Medulla oblongata (tissue), 1 donor: ENCODE results near the gene SEC61A2.

Experiments used
- DNase-seq: peaks from one replicate; pipeline ENCODE4 v3.0.0-alpha.2; 2015; ENCODE audit errors: extremely low spot score

Gene SEC61A2

DNA sequence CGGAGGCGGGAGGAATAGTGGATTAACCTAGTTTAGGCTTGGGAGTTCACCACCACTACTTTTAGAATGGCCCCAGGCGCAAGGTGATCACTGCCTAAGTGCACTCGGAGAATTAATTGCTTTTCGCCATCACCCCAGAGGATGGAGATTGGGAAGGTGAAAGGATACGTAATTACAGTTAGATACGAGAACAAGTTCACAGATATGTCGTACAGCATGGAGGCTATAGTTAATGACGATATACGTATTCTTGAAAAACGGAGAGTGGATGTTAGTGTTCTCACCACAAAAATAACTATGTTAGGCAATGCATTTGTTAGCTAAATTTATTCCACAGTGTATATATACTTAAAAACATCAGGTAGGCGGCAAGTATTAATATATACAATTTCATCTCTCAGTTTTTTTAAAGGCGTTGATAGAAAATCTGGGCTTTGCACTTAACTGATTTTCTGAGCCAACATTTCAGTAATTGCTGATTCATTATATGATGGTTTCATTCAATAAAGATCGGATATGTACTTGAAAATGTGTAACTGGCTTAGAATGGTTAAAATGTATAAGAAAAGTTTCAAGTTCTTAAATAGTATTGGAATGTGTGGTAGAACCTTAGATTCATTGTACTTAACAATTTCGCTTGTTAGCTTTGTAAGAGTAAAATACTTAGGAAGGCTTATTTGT lies 67.2 kb downstream of the SEC61A2 start:
- no peak for DNase-seq

DNA sequence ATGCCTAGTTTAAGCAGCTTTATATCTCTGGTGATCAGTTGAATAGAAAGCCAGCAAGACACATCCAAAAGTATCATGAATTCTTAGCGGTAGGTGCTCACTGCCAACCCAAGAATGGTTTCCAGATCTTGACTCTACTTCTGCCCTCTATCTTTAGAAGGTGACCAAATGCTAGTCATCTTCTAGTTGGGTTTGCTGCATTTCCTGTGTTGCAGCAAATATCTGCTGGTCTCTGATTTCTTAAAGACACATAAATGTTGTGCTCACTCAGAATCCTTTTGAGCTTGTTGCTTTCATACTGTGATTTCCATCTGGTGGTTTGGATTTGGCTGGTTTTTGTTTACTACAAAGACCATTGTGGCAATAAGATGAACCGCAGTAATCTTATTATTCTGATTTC lies 68.7 kb downstream of the SEC61A2 start:
- DNase-seq: no peak

DNA sequence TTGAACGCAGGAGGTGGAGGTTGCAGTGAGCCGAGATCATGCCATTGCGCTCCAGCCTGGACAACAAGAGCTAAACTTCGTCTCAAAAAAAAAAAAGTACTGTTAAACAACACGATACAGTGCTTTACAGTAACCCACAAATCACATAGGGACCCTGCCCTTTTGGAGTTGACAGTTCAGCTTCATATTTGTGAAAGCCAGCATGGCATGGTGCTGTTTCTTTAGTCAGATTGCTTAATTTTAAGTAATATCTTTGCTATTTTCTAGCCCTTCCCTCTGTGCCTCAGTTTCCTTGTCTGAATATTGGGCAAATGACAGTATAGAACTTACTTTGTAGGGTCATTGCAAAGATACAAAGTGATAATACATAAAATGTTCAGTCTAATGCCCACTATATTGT lies 71.4 kb downstream of the SEC61A2 start:
- no peak for DNase-seq

DNA sequence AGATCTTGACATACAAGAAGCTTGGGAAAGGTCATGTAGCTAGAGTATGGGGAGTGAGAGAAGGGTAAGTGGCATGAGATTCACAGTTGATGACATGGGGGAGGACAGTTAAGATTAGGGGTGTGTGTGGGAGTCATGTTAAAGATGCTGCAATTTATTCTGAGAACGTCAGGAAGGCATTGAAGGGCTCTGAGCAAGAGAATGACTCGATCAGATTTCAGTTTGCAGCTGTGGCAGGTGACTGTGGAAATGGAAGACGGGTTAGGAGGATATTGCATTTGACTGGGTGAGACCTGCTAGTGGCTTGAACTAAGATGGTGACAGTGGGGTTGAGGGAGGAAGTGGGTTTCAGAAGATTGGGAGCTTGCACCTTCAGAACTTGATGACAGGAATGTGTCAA lies 72.1 kb downstream of the SEC61A2 start:
- DNase-seq: no peak

DNA sequence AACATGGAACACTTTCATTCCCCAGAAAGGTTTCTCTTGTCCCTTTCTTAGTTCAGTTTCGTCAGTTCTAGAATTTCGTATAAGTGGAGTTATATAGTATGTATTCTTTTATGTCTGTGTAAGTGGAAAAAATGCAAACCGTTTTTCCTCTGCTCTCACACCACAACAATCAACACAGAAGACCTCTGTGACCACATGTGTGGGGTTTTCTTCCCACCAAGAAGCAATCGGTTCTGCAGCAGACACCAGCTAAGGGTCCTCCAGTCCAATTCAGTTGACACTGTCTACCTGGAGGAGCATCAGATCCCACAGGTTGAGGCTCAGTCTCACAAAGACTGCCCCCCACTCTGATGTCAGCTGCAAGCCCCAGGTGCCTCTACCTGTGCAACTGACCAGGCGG lies 72.7 kb downstream of the SEC61A2 start:
- no peak for DNase-seq

DNA sequence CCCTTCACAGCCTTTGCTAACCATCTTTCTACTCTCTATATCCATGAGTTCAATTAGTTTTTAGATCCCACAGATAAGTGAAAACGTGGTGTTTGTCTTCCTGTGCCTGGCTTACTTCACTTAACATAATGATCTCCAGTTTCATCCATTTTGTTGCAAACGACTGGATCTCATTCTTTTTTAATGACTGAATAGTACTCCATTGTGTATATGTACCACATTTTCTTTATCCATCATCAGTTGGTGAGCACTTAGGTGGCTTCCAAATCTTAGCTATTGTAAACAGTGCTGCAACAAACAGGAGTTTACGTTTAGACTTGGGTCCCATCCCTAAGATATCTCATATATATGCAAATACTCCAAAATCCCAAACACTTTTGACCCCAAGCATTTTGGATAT lies 75.6 kb downstream of the SEC61A2 start:
- no peak for DNase-seq

DNA sequence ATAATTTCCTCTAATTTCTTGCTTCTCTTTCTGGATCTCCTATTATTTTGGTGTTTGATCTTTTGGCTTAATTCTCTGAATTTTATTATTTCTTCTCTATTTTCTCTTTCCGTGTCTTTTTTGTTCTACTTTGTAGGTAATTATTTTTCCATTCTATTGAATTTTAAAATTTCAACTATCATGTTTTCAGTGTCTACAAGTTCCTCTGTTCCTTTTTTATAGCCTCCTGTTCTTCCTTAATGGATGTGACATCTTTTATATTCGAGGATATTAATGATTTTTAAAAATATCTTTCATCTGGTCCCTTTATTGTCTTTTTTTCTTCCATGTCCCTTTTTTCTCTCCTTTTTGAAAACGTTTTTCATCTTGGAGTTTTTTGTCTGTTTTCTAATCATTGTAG lies 77.6 kb downstream of the SEC61A2 start:
- DNase-seq: no peak

DNA sequence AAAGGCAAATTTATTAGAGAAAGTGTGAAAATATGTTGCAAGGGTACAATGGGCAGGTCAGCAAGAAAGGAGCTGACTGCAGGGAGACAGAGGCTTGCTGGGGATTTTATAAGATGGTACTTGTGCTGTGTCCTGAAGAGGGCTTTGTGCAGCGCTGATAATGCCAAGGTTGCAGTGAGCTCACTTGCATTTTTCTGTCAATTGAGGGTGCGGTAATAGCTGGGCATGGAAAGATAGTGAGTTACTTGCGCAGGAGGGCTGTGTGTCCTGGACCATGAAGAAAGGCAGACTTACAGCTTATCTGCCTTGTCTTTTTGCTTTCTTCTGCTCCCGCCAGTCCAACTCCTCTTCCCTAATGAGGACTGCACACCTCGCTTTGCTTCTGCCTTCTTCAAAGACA lies 79.0 kb downstream of the SEC61A2 start:
- DNase-seq: no peak

DNA sequence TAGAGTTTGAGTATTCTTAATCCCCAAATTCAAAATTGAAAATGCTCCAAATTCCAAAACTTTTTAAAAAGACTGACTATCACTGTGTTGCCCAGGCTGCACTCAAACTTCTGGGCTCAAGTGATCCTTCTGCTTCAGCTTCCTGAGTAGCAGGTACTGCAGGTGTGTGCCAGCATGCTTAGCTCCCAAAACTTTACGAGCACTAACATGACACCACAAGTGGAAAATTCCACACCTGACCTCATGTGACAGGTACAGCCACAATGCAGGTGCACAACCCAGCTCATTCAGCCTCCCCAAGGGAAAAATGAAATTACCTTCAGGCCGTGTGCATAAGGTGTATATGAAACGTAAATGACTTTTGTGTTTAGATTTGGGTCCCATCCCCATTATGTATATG lies 83.0 kb downstream of the SEC61A2 start:
- no peak for DNase-seq

DNA sequence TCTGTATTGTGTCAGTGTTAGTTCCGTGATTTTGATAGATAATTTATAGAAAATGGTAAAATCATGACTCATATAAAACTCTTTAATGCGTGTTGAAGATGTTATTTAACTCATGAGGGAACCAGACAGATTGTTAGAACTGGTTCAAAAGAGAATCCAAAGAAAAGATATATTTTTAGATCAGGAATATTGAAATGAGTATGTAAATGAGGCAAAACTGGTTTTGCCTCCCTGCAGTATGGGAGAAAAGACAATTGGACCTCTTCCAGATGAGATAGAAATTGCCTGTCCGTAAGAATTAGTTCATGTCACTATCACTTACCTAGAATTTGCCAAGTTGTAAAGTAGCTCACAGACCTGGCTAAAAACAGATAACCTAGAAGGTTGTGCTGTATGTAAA lies 84.1 kb downstream of the SEC61A2 start:
- no peak for DNase-seq

DNA sequence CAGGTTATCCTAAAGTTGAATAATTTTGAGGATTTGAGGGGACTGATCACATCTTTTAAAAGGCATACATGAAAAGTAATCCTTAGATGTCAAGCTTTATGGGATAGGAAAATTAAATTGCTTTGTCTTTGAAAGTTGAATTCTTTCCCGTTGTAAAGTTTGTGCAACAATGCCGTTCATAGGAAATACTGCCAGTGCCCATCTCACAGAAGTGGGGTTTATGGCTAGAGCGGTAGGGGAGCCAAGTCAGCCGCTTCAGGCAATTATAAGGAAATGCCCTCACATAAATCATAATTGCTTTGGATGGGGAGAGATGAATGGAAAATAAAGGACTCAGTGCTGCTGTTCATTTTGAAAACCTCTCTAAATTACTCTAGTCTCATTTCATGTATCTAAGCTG lies 84.6 kb downstream of the SEC61A2 start:
- DNase-seq: no peak

DNA sequence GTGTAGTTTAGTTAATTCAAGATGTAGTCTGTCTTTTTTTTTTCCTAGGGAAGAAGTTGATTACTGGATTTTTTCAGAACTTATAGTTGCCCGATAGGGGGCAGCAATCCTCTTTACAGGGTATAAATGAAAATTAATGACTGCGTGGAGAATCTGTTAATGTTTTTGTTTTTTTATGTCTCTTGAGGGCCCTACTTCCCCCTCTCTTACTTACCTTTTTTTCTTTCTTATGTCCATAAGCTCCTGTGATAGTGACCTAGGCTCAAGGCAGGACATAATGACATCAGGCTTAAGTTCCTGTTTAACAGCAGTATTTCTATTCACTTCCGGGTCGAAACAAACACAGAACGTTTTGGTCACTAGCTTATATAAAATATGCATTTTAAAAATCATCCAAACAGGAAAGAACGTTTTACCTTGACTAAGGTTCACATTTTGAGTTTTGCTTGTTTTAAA lies 85.3 kb downstream of the SEC61A2 start:
- peak; percentile 77 for DNase-seq
